ENCODE results near the gene BTF3. TPM values are rescaled to one million over a fixed set of nuclear protein-coding genes. Genes with fewer than 3 reads are reported as not detected.
"Not testable (repeated sequence)": the region's sequence is repeated elsewhere in the genome, so short reads cannot be mapped to it uniquely, and the experiment has no call there.

BTF3 gene
- total and polyA plus RNA-seq, 7 donors, result 451 to 1,021 (median 591) TPM

DNA sequence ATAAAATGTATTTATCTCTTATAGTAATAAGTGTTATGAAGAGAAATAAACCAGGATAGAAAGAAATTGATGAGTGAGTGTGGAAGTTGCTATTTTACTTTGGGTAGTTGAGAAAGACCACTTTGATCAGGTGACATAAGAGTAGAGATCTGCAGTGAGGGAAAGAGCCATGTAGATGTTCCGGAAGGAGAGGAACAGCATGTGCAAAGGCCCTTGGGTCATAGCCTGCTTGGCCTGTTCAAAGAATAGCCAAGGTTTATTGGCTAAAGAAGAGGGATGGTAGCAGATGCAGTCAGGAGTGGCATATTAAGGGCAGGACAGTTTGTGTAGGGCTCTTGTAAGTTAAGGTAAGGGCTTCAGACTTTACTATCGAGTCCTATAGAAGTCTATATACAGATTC lies 3.2 kb downstream of the BTF3 start:
- no peak for ATAC-seq
- intact Hi-C loops (cut with DNase I), result loop anchor here in 1 of 2 donors (10.0 kb wide), 1 partner anchor 63 kb away; the partner anchor contains the start of genes ANKRA2 and UTP15
- TF ChIP-seq, protein P1, sequence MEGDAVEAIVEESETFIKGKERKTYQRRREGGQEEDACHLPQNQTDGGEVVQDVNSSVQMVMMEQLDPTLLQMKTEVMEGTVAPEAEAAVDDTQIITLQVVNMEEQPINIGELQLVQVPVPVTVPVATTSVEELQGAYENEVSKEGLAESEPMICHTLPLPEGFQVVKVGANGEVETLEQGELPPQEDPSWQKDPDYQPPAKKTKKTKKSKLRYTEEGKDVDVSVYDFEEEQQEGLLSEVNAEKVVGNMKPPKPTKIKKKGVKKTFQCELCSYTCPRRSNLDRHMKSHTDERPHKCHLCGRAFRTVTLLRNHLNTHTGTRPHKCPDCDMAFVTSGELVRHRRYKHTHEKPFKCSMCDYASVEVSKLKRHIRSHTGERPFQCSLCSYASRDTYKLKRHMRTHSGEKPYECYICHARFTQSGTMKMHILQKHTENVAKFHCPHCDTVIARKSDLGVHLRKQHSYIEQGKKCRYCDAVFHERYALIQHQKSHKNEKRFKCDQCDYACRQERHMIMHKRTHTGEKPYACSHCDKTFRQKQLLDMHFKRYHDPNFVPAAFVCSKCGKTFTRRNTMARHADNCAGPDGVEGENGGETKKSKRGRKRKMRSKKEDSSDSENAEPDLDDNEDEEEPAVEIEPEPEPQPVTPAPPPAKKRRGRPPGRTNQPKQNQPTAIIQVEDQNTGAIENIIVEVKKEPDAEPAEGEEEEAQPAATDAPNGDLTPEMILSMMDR (IDR thresholded peaks at IDR 0.05), result no peak
- Histone ChIP-seq H3K27ac (no peak overlapping the region), H3K36me3 (ENCODE audit: insufficient read depth in 1 of 2, low read depth in 1 of 2) (peaks cover 10 to 70% of the 10 kb centered on the region in 2 donors), H3K9me3 (no peaks in the 10 kb centered on the region), H3K4me3 (no peak overlapping the region), H3K27me3 (ENCODE audit: insufficient read depth in 3 of 3, low read length in 2 of 3) (no peaks in the 10 kb centered on the region), H3K4me1 (peaks cover 30% of the 10 kb centered on the region)
- no peak for DNase-seq
- WGBS, 3 donors, result 94 to 100% (median 94%) methylated on average over 2 of the region's 2 CpGs

- H3K36me3 ChIP-seq (ENCODE audit: insufficient read depth in 1 of 2, low read depth in 1 of 2), result peaks cover 8 to 54% of the 10 kb centered on the region in 2 donors
- H3K4me3 ChIP-seq, result no peak overlapping the region
- TF ChIP-seq, protein P1 (IDR thresholded peaks at IDR 0.05), result no peak
- H3K27ac ChIP-seq, result no peak overlapping the region
- intact Hi-C loops (cut with DNase I), result loop anchor here in 1 of 2 donors (10.0 kb wide), 1 partner anchor 58 kb away; the partner anchor contains the start of genes ANKRA2 and UTP15
- ATAC-seq (no peak), DNase-seq (no peak)
- 86 to 93% (median 87%) methylated on average over 5 of the region's 5 CpGs for WGBS, 3 donors
- no peaks in the 10 kb centered on the region for H3K9me3 ChIP-seq
- H3K27me3 ChIP-seq (ENCODE audit: insufficient read depth in 3 of 3, low read length in 2 of 3), result no peaks in the 10 kb centered on the region
- no peaks in the 10 kb centered on the region for H3K4me1 ChIP-seq
These were observed 8.3 kb downstream of the BTF3 start for GRCh38 chr5:73506459-73506955.

DNA sequence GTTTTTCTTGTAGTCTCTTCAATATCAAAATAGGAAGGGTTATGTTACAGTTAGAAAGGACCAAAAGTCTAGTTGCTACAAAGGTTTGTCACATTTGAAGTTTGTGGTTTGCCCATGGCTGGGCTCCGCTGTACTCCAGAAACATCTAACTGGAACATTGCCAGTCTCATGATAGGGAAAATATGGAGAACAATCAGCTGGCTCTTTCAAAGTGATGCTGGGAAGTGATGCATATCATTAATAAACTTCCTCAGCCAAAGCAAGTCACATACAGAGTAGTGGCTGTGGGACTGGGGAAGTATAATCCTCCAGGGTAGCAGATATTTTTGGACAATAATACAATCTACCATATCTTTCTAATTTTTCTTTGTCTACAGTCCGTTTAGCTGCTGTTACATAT lies 8.8 kb downstream of the BTF3 start:
- H3K4me1 ChIP-seq, result no peaks in the 10 kb centered on the region
- intact Hi-C loops (cut with DNase I), result loop anchor here in 1 of 2 donors (10.0 kb wide), 1 partner anchor 58 kb away; the partner anchor contains the start of genes ANKRA2 and UTP15
- TF ChIP-seq, protein P1 (IDR thresholded peaks at IDR 0.05), result no peak
- ATAC-seq (no peak), DNase-seq (no peak)
- no peaks in the 10 kb centered on the region for H3K27me3 ChIP-seq (ENCODE audit: insufficient read depth in 3 of 3, low read length in 2 of 3)
- H3K36me3 ChIP-seq (ENCODE audit: insufficient read depth in 1 of 2, low read depth in 1 of 2), result peaks cover 7 to 48% of the 10 kb centered on the region in 2 donors
- no peak overlapping the region for H3K27ac ChIP-seq
- no peak overlapping the region for H3K4me3 ChIP-seq
- 36 to 45% (median 44%) methylated on average over 2 of the region's 2 CpGs for WGBS, 3 donors
- no peaks in the 10 kb centered on the region for H3K9me3 ChIP-seq

DNA sequence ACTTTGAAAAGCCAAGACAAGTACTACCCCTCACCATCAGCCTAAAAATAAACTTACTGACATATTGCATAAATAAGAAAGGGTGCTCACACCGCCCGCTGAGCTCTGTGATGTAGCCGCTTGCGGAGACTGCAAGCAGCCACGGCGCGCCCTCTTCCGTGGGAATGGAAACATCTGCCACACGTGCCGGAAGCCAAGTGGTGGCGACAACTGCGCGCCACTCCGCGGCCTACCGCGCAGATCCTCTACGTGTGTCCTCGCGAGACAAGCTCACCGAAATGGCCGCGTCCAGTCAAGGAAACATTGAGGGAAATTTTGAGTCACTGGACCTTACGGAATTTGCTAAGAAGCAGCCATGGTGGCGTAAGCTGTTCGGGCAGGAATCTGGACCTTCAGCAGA lies 10.3 kb downstream of the BTF3 start:
- intact Hi-C loops (cut with DNase I), result loop anchor here in 1 of 2 donors (10.0 kb wide), 1 partner anchor 56 kb away; the partner anchor contains the start of genes ANKRA2 and UTP15
- H3K4me1 ChIP-seq; H3K4me3 ChIP-seq; H3K27ac ChIP-seq; H3K27me3 ChIP-seq (ENCODE audit: insufficient read depth in 3 of 3, low read length in 2 of 3); DNase-seq; H3K9me3 ChIP-seq: not testable (repeated sequence)
- 97 to 98% (median 97%) methylated on average over 26 of the region's 26 CpGs for WGBS, 3 donors
- peaks cover 4 to 34% of the 10 kb centered on the region in 2 donors for H3K36me3 ChIP-seq (ENCODE audit: insufficient read depth in 1 of 2, low read depth in 1 of 2)
- peak in 3 of 4 donors; percentile 39 to 75 (median 64) for ATAC-seq

- TF ChIP-seq, protein P1 (IDR thresholded peaks at IDR 0.05), result no peak
- ATAC-seq, result no peak
- Histone ChIP-seq H3K36me3 (ENCODE audit: insufficient read depth in 1 of 2, low read depth in 1 of 2) (no peaks in the 10 kb centered on the region), H3K9me3 (no peaks in the 10 kb centered on the region), H3K4me1 (no peaks in the 10 kb centered on the region), H3K27me3 (ENCODE audit: insufficient read depth in 3 of 3, low read length in 2 of 3) (no peaks in the 10 kb centered on the region), H3K27ac (no peak overlapping the region), H3K4me3 (no peak overlapping the region)
- 60 to 93% (median 90%) methylated on average over 3 of the region's 3 CpGs for whole genome bisulfite sequencing, 3 donors
- DNase-seq, result no peak
- intact Hi-C loops (cut with DNase I), result no loop called here
These were observed 15.8 kb downstream of the BTF3 start for GRCh38 chr5:73513996-73514395.

Measured in psoas muscle (tissue), 8 donors.